ENCODE measurements around the gene SULT1C3.

DNA sequence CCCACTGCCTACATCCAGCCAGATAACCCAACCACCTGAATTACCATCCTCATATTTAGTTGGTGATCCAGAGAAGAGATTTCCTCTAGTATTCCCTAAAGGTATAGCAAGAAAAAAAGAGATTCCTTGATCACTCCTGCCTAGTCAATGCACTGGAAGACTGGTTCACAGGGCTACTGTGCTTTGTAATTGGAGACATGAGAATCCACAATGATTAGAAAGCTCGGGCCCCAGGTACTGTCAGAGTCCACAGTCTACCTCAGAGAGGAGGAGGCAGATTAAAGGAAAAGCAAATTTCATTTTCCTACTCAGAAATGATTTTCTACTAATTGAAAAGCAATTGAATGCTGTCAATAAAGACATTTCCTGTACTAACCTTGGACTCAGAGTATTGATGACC, 22.3 kb downstream of the SULT1C3 start:
- no peak for TF ChIP-seq CTCF (conservative IDR thresholded peaks at IDR 0.05; ENCODE audit: low read length)
- TF ChIP-seq EZH2phosphoT487 (IDR thresholded peaks at IDR 0.05; ENCODE audit: borderline replicate concordance, low read depth, low read length), result no peak

Data from OCI-LY7 (cell line).